GM12865 (cell line): ENCODE results near the gene AADACL4.
"Not testable (repeated sequence)": the region's sequence is repeated elsewhere in the genome, so short reads cannot be mapped to it uniquely, and the experiment has no call there.

Experiments
- DNase-seq: peaks from one replicate; pipeline ENCODE4 v3.0.0; 2010; ENCODE audit warnings: low read depth
- H3K4me3 ChIP-seq: 2 replicates; pipeline ENCODE4 v1.5.1; 2011; ENCODE audit warnings: mild to moderate bottlenecking, low read depth, low read length, control low read depth
- TF ChIP-seq, protein P1 (sequence below): IDR thresholded peaks from 2 replicates; pipeline ENCODE4 v1.5.1; 2011; ENCODE audit warnings: low read length, control low read depth, low read depth, inconsistent platforms; ENCODE audit not compliant: insufficient read depth; ENCODE audit errors: missing control alignments

Gene AADACL4

DNA sequence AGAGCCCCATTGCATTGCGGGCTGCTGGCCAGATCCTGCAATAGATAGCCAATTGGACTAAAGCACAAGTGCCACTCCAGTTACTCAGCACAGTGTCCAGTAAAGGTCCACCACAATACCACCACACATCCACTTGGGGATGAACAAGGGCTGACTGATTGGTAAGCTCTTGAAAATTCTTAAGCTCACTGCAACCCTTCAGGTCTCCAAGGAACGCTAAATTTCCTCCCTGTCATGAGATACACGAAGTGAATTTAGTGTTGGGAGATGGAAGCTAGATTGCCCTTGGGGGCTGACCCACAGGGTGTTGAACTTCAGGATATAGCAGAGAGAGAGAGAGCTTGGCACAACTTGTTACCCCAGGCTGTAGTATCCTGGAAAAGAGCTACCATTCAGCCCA is 62.2 kb downstream of the AADACL4 start:
- DNase-seq, result no peak
- no peak overlapping the region for H3K4me3 ChIP-seq
- TF ChIP-seq, protein P1, sequence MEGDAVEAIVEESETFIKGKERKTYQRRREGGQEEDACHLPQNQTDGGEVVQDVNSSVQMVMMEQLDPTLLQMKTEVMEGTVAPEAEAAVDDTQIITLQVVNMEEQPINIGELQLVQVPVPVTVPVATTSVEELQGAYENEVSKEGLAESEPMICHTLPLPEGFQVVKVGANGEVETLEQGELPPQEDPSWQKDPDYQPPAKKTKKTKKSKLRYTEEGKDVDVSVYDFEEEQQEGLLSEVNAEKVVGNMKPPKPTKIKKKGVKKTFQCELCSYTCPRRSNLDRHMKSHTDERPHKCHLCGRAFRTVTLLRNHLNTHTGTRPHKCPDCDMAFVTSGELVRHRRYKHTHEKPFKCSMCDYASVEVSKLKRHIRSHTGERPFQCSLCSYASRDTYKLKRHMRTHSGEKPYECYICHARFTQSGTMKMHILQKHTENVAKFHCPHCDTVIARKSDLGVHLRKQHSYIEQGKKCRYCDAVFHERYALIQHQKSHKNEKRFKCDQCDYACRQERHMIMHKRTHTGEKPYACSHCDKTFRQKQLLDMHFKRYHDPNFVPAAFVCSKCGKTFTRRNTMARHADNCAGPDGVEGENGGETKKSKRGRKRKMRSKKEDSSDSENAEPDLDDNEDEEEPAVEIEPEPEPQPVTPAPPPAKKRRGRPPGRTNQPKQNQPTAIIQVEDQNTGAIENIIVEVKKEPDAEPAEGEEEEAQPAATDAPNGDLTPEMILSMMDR, result no peak

DNA sequence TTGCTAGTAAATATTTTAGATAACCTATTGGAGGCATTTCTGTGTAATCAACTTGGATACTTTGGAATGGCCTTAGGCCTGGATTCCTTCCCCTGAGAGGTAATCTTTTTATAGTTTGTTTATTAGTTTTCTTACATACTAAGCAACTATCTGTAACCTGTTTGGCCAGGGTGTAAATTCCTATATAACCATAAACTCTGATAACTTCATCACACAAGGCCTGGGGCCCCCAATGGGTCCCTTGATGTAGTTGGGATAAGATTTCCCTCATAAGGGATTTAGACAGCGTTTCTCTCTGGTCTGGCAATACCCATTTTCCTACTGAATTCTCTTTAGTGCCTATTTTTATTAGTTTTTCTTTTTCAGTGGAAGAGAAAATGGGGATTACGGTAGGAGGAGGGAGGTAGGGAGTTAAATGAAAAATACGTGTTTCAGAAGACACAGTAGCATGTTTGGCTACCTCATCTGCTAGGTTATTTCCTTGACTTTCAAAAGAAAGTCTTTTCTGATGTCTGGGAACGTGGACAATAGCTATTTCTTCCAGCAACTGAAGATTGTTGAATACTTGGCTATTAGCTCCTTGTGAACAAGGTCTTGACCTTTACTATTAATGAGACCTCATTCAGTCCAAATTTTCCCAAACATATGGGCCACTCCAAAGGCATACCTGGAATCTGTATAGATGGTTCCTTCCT is 64.7 kb downstream of the AADACL4 start:
- TF ChIP-seq, protein P1, result no peak
- no peak overlapping the region for H3K4me3 ChIP-seq
- no peak for DNase-seq

DNA sequence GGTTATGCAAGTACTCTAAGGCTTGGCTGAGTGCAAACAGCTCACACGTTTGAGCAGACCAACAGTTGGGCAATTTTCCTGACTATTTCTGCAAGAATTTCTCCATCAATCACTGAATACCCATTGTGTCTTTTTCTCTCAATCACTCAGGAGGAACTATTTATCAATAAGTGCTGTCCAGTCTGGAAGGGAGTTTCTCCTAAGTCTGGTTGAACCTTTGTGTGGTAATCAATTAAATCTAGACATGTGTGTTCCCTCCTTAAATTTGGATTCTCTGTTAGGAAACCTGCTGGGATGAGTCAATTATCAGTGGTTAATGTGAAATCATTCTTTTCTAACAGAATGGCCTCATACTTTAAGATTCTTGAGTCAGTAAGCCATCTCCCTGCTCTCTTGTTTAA is 65.2 kb downstream of the AADACL4 start:
- no peak overlapping the region for H3K4me3 ChIP-seq
- no peak for DNase-seq
- TF ChIP-seq, protein P1, result no peak

DNA sequence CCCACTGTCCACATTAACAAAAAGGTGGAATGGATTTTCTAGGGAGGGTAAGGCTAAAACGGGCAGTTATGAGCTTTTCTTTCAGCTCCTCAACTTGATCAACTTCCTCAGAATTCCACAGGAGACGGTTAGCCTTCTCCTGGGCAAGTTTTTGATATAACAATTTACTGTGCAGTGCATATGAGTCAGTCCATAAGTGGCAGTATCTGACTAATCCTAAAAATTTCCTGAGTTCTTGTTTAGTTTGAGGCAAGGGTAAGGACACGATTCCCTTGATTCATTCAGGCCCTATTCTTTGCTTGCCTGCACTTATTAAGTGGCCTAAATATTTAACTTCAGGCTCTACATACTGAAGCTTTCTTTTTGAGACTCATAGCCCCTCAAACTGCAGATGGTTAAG is 65.8 kb downstream of the AADACL4 start:
- TF ChIP-seq, protein P1, result no peak
- no peak for DNase-seq
- H3K4me3 ChIP-seq, result no peak overlapping the region

DNA sequence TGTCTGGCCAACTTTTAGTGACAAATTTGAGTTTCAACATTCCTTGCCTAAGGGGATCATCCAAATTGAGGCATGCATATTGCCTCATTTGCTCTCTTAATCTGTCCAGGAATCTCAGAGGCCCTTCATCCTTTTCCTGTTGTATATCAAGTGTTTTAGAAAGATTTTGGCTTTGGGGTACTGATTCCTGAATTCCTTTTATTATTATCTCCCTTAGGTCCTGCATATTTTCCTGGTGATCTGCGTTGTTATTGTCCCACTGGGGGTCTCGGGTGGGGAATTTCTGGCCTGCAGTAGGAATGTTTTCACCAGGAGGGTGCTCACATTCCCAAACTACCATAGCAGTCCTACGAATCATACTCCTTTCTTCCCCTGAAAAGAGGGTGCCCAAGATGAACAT is 67.7 kb downstream of the AADACL4 start:
- TF ChIP-seq, protein P1, result no peak
- no peak for DNase-seq
- H3K4me3 ChIP-seq, result no peak overlapping the region

DNA sequence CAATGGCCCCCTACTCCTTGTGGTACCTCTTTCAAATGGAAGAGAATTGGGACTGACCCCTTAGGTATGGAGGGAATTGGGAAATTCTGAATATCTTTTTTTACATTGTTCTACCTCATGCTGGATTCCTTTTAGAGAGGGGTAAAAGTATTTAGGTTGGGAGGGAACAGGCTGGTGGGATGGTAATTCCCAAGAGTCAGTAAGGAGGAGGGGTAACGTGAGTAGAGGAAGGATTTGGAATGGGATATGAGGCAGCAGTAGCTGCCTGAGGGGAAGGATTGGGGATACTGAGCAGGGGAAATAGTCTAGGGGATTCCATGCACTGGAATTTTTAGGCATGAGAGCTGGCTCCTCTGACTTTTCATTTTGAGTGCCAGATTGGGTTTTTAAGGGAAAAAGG is 68.2 kb downstream of the AADACL4 start:
- TF ChIP-seq, protein P1, result no peak
- DNase-seq, result no peak

DNA sequence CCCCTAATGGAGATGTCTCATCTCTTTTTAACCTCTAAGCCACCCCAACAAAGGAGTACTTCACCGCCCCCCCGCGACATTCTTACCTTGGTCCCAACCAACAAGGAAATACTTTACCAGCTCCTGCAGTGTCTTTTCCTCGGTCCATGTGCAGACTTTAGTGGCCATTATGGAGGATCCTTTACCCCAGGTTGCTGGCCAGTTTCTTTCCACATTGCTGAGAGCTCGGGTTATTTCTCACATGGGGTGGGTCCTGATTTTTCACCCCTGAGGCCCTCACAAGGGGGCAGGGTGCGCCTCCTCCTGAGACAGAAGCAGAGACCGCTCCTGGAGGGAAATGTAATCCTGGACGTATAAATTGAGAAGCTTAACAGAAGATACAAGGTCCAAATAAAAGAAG is 69.0 kb downstream of the AADACL4 start:
- H3K4me3 ChIP-seq, result no peak overlapping the region
- no peak for DNase-seq
- TF ChIP-seq, protein P1, result no peak

More for the DNA sequence above, 68.2 kb downstream of the AADACL4 start:
- H3K4me3 ChIP-seq, result no peak overlapping the region

DNA sequence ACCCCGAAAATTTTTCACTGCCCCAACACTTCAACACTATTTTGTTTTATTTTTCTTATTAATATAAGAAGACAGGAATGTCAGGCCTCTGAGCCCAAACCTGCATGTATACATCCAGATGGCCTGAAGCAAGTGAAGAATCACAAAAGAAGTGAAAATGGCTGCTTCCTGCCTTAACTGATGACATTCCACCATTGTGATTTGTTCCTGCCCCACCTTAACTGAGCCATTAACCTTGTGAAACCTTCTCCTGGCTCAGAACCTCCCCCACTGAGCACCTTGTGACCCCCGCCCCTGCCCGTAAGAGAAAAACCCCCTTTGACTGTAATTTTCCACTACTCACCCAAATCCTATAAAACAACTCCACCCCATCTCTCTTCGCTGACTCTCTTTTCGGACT is 69.8 kb downstream of the AADACL4 start:
- DNase-seq, H3K4me3 ChIP-seq: not testable (repeated sequence)
